ENCODE measurements around the gene PADI1. TPM values are rescaled to one million over a fixed set of nuclear protein-coding genes. Genes with fewer than 3 reads are reported as not detected.

The PADI1 gene
- total RNA-seq, 1 donor from 2014 or later: not detected

DNA sequence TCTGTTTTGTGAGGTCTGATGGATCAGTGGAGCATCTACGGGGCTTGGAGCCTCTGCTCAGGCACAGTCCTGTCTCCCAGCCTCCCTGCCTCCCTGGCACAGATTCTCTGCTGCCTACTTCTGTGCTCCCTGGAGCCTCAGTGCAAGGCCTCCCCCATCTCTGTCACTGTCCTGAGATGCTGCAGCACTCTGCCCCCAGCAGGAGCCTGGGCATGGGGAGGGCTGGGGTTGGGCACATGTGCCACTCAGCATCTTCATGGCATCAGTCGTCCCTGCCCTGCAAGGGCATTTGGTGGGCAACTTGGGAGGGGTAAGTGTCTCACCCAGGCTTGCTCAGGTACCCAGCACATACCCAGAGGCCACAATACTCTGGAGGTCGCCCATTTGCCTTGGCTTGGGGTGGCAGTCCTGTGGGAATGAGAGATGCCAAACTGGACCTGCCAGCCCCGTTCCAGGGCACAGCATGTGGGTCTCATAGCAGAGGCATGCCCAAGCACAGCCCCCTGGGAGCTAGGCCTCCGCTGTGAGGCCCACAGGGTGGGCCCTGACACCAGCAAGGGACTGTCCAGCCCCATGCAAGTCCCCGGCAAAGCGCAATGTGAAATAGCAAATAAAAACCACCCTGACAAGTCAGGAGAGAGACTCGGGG, 72.7 kb downstream of the PADI1 start:
- DNase-seq (ENCODE audit: low spot score): peak; percentile 41
- intact Hi-C loops (cut with DNase I): no loop called here
- no peak for ATAC-seq

GRCh38 chr1:17278996-17279830, 74.3 kb downstream of the PADI1 start:
- intact Hi-C loops (cut with DNase I): no loop called here
- DNase-seq (ENCODE audit: low spot score) (peak; percentile 42), ATAC-seq (no peak)

DNA sequence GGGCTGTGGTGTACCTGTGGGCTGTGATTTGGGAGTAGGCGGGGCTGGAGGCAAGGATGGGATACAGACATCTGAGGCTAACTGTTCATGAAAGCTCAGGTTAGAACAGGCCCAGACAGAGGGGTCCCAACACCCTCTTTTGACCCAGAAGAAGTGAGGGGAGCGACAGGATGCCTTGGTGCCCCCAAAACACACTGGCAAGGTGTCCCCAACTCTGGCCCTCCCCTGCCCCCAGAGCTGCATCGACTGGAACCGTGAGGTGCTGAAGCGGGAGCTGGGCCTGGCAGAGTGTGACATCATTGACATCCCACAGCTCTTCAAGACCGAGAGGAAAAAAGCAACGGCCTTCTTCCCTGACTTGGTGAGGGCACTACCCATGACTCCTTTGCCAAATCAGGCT, 75.5 kb downstream of the PADI1 start:
- ATAC-seq (no peak), DNase-seq (ENCODE audit: low spot score) (no peak)
- intact Hi-C loops (cut with DNase I): no loop called here

- intact Hi-C loops (cut with DNase I): no loop called here
- DNase-seq (ENCODE audit: low spot score) (no peak), ATAC-seq (no peak)
These were observed 76.0 kb downstream of the PADI1 start for GRCh38 chr1:17280894-17281293.

DNA sequence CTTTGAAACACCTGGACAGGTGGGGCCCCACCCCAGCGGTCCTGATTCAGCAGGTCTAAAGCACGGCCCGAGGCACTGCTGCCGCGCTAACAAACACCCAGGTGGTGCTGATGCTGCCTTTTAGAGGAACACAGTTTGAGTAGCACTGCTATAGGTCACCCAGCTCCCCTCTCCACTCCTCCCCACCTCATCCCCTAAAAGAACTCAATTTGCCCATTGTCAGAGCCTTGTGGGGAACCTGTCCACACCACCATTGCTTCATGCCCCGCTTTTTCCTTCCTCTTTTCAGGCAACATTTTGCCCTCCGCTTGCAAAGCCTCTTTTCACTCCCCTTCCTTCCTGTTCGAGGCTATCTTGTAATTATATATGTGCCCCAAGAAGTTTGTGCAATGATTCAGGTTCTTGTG, 76.8 kb downstream of the PADI1 start:
- ATAC-seq (no peak), DNase-seq (ENCODE audit: low spot score) (no peak)
- intact Hi-C loops (cut with DNase I): no loop called here

DNA sequence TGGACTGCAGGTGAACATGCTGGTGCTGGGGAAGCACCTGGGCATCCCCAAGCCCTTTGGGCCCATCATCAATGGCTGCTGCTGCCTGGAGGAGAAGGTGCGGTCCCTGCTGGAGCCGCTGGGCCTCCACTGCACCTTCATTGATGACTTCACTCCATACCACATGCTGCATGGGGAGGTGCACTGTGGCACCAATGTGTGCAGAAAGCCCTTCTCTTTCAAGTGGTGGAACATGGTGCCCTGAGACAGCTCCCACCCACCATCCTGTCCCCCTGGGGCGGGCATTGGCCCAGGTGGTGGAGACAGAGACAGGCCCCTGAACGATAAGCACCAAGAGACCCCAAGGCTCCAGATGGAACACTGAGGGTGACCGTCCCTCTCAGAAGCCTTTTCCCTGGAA, 77.9 kb downstream of the PADI1 start:
- intact Hi-C loops (cut with DNase I): no loop called here
- no peak for DNase-seq (ENCODE audit: low spot score)
- ATAC-seq: no peak

- DNase-seq (ENCODE audit: low spot score) (no peak), ATAC-seq (no peak)
- intact Hi-C loops (cut with DNase I): no loop called here
These were observed 81.7 kb downstream of the PADI1 start for GRCh38 chr1:17286646-17287045.

- intact Hi-C loops (cut with DNase I): no loop called here
- ATAC-seq: no peak
- DNase-seq (ENCODE audit: low spot score): no peak
These were observed 82.3 kb downstream of the PADI1 start for GRCh38 chr1:17287130-17287776.

DNA sequence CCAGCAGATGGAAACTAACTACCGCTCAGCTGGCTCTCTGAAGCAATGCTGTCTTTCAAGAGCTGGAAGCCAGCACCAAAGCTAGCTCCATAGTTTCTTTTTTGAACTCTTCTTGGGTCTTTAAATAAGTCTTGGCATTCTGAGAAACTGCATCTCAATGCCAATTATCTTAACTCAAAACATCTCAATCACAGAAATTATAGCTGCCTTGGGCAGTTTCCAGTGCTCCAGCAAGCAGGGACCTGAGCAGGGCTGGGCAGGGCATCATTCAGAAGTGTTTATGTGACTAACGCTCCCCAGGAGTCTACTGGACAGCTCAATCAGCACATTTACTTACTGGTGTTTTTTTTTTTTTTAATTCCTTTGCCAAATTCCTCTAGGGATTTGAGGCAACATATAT, 84.8 kb downstream of the PADI1 start:
- ATAC-seq (no peak), DNase-seq (ENCODE audit: low spot score) (no peak)
- intact Hi-C loops (cut with DNase I): no loop called here

- intact Hi-C loops (cut with DNase I): no loop called here
- DNase-seq (ENCODE audit: low spot score) (no peak), ATAC-seq (no peak)
These were observed 85.6 kb downstream of the PADI1 start for GRCh38 chr1:17290553-17290952.

GRCh38 chr1:17292299-17293160, 87.6 kb downstream of the PADI1 start:
- intact Hi-C loops (cut with DNase I): no loop called here

GRCh38 chr1:17293681-17294425, 88.9 kb downstream of the PADI1 start:
- DNase-seq (ENCODE audit: low spot score): no peak
- intact Hi-C loops (cut with DNase I): no loop called here
- ATAC-seq: no peak

More at GRCh38 chr1:17292299-17293160, 87.6 kb downstream of the PADI1 start:
- DNase-seq (ENCODE audit: low spot score) (no peak), ATAC-seq (no peak)

DNA sequence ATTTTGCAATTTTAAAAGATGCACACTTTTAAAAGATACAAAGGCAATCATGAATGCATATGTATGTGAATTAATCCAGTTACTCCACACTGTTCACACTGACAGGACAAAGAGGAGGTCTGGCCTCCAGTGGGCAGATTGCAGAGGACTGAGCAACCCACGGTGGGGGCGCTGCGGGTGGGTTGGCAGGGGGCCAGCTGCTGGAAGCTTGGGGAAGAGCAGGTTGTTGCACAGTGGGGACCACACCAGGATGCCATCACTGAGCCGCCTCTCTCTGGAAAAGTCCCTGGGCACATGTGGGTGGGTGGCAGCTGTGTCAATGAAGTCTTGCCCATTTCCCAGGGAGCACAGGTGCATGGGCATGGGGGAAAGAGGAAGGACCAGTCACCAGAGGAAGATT, 90.4 kb downstream of the PADI1 start:
- DNase-seq (ENCODE audit: low spot score) (no peak), ATAC-seq (no peak)
- intact Hi-C loops (cut with DNase I): no loop called here

Small RNA genes lying within 50 kb of the gene (microRNA-seq; reads per million reads assigned to microRNA genes)
- not detected for gene MIR3972

Other genes with a start within 250 kb of the PADI1 start
- 17.3 TPM for gene MFAP2, start 224.5 kb upstream of the PADI1 start, total RNA-seq
- gene ATP13A2, start 193.2 kb upstream of the PADI1 start, total RNA-seq: 40.8 TPM
- gene SDHB, start 151.1 kb upstream of the PADI1 start, total RNA-seq: 69.4 TPM
- gene PADI2, start 85.7 kb upstream of the PADI1 start, total RNA-seq: 21.2 TPM
- not detected for gene PADI3, start 44.0 kb downstream of the PADI1 start, total RNA-seq
- 3.8 TPM for gene PADI4, start 103.1 kb downstream of the PADI1 start, total RNA-seq
- not detected for gene PADI6, start 167.1 kb downstream of the PADI1 start, total RNA-seq
- 29.6 TPM for gene RCC2, start 234.5 kb downstream of the PADI1 start, total RNA-seq

All from sciatic nerve (tissue), 2 donors.